ENCODE data around the gene RSPRY1. TPM values are rescaled to one million over a fixed set of nuclear protein-coding genes. Genes with fewer than 3 reads are reported as not detected.

RSPRY1 gene
- total RNA-seq, 6 experiments from 2014 or later = 38.8 to 51.9 (median 47.7) TPM

DNA sequence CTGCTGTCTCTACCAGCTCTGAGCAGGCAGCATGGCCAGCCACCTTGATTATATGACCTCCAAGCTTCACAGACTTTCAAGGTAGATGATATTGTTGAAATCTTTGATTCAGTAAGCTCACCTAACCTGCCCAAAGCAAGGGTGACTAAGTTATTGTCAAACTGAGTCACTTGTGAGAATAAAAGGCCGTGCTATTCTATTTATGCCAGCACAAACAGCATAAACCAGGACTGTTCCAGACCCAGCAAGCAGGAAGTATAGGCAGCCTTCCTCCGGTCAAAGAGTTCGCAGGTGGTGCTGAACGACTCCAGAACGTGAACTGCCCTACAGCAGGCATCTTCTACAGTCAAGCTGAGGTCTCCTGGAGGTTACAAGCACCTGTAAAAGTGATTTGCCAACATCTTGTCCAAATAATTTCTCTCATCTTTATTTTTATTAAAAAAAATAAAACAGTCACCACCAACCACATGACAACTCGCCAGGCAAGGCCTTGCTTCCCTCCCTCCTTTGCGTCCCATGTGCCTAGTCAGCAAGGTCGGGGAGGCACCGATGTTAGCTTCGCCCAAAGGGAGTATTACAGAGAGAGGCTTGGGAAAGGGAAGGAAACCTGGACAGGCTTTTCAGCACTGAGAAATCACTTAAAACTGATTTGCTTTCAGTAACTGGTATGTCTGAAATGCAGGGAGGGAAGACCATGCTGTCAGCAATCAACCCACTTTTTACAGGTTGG is 69.7 kb downstream of the RSPRY1 start:
- peaks cover 7% of the 10 kb centered on the region for H3K36me3 Mint-ChIP-seq (ENCODE audit: low read depth)
- H3K27ac Mint-ChIP-seq = no peak overlapping the region
- H3K4me3 Mint-ChIP-seq = no peak overlapping the region

DNA sequence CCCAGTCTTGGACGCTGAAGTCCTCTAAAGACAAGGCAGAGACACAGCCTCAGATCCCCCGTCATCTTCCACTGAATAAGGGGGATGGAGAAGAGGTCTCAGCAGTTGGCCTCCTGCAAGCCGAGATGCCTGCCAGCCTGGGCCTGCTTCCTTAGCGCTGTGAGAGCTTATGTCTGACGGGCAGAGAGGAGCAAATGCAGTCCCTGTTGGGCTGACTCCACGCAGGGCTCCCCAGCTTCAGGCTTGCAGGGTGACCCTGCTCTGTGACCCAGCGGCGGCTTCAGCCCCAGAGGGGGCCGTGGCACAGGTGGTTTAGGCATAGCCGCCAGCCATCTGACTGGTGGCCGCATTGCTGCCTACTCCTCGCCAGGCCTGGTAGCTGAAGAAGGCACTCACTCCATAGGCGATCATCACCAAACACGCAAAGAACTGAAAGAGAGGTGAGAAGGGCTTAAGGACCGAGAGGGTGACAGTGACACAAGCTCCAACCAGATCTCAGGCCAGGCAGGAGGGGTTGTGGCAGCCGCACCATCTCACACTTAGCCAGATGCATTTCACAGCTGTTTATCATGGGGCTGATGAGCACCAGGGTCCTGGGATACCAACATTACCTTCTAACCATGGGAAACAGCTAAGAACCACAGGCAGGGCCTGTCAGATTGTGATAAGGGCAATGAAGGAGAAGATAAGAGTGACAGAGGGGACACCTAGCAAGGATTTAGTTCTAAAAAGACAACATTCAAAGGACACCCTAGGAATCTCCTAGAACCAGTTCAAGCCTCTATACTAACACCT is 70.7 kb downstream of the RSPRY1 start:
- no peak for DNase-seq
- Mint-ChIP-seq H3K27me3 (ENCODE audit: insufficient read depth) (peaks cover 5% of the 10 kb centered on the region), H3K9me3 (no peaks in the 10 kb centered on the region), H3K36me3 (ENCODE audit: low read depth) (peaks cover 7% of the 10 kb centered on the region), H3K27ac (no peak overlapping the region), H3K4me1 (ENCODE audit: low read depth) (peaks cover 13% of the 10 kb centered on the region), H3K4me3 (no peak overlapping the region)
- TF ChIP-seq, protein P1, sequence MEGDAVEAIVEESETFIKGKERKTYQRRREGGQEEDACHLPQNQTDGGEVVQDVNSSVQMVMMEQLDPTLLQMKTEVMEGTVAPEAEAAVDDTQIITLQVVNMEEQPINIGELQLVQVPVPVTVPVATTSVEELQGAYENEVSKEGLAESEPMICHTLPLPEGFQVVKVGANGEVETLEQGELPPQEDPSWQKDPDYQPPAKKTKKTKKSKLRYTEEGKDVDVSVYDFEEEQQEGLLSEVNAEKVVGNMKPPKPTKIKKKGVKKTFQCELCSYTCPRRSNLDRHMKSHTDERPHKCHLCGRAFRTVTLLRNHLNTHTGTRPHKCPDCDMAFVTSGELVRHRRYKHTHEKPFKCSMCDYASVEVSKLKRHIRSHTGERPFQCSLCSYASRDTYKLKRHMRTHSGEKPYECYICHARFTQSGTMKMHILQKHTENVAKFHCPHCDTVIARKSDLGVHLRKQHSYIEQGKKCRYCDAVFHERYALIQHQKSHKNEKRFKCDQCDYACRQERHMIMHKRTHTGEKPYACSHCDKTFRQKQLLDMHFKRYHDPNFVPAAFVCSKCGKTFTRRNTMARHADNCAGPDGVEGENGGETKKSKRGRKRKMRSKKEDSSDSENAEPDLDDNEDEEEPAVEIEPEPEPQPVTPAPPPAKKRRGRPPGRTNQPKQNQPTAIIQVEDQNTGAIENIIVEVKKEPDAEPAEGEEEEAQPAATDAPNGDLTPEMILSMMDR (IDR thresholded peaks at IDR 0.05) = no peak

More for the DNA sequence above, 69.7 kb downstream of the RSPRY1 start:
- Mint-ChIP-seq H3K4me1 (ENCODE audit: low read depth) (peaks cover 11% of the 10 kb centered on the region), H3K27me3 (ENCODE audit: insufficient read depth) (peaks cover 2% of the 10 kb centered on the region), H3K9me3 (no peaks in the 10 kb centered on the region)
- TF ChIP-seq, protein P1 (IDR thresholded peaks at IDR 0.05) = no peak
- no peak for DNase-seq

DNA sequence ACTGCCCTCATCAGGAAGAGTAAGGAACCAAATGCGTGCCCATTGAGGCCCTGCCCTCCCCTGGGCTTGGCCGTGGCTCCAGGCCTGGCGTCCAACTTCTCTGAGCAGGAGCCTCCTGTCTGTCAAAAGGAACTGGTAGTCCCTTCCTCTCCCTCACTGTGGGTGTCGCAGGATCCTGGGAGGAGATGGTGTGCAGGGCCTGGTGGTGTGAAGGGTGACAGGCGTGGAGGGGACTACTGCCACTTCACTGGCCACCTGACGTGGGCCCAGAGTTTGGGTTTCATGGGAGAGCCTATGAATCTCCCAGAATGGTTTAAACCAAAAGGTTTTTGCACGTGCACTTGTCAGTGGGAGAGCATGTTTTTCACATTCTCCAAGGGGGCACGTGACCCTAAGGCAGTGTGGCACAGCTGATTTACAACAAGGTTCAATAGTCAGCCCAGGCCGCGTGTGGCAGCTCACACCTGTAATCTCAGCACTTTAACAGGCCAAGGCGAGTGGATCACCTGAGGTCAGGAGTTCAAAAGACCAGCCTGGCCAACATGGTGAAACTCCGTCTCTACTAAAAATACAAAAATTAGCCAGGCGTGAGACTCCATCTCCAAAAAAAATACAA is 71.4 kb downstream of the RSPRY1 start:
- TF ChIP-seq, protein P1 (IDR thresholded peaks at IDR 0.05) = no peak
- DNase-seq = no peak
- H3K27ac Mint-ChIP-seq = no peak overlapping the region
- H3K4me1 Mint-ChIP-seq (ENCODE audit: low read depth) = peaks cover 13% of the 10 kb centered on the region
- H3K27me3 Mint-ChIP-seq (ENCODE audit: insufficient read depth) = peaks cover 5% of the 10 kb centered on the region
- peaks cover 1% of the 10 kb centered on the region for H3K36me3 Mint-ChIP-seq (ENCODE audit: low read depth)
- no peaks in the 10 kb centered on the region for H3K9me3 Mint-ChIP-seq
- H3K4me3 Mint-ChIP-seq = no peak overlapping the region

DNA sequence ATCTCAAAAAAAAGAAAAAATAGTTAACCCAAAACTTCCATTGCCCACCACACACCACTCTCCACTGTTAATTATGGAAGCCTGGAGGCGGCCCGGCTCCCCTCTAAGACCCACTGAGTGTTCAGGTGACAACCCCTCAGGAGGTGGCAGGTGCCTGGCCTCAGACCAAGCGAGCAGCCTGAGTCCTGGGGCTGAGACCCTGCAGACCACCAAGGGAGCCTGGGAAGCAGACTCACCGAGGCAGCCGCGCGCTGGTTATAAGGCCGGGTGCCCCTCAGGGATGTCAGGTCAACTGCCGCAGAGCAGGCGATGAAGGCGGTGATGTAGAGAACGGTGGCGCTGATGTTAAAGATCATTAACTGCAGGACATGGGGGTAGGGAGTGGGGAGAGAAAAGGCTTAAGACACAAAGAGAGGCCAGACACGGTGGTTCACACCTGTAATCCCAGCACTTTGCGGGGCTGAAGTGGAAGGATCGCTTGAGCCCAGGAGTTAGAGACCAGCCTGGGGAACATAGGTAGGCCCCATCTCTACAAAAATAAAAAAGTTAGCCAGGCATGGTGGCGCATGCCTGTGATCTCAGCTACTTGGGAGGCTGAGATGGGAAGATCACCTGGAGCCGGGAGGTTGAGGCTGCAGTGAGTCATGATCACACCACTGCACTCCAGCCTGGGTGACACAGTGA is 72.2 kb downstream of the RSPRY1 start:
- Mint-ChIP-seq H3K36me3 (ENCODE audit: low read depth) (no peaks in the 10 kb centered on the region), H3K4me1 (ENCODE audit: low read depth) (peaks cover 13% of the 10 kb centered on the region), H3K27me3 (ENCODE audit: insufficient read depth) (peaks cover 5% of the 10 kb centered on the region), H3K4me3 (no peak overlapping the region), H3K9me3 (no peaks in the 10 kb centered on the region), H3K27ac (no peak overlapping the region)
- TF ChIP-seq, protein P1 (IDR thresholded peaks at IDR 0.05) = no peak
- no peak for DNase-seq

DNA sequence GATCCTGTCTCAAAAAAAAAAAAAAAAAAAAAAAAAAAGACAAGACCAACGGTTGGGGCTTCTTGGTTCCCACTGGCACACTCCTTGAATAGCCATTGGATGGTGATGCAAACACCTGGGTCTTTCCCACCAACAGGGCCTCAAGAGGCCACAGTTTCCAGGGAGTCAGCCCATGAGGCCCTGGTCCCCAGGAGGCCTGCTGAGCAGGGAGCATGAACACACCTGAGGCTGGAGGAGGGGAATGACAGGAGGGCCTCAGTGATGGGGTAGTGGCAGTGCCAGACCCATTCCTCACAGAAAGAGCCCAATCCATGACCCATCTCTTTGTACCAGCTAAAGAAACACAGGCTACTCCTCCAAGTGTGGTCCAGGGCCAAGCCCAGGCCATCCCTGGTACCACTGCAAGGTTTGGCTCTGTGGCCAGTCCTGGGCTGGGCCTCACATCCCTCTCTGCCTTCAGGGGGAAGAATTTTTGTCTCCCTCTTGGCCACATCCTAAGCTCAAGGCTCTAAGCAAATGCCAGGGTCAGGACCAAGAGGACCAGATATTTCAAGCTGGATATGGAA is 72.9 kb downstream of the RSPRY1 start:
- H3K4me3 Mint-ChIP-seq = no peak overlapping the region
- H3K36me3 Mint-ChIP-seq (ENCODE audit: low read depth) = no peaks in the 10 kb centered on the region
- peaks cover 13% of the 10 kb centered on the region for H3K4me1 Mint-ChIP-seq (ENCODE audit: low read depth)
- DNase-seq = no peak
- H3K9me3 Mint-ChIP-seq = no peaks in the 10 kb centered on the region
- TF ChIP-seq, protein P1 (IDR thresholded peaks at IDR 0.05) = no peak
- no peak overlapping the region for H3K27ac Mint-ChIP-seq
- peaks cover 5% of the 10 kb centered on the region for H3K27me3 Mint-ChIP-seq (ENCODE audit: insufficient read depth)

Data from HFFc6 (cell line).